Tongue (tissue), 2 donors: ENCODE results near the gene TFDP2. TPM values are rescaled to one million over a fixed set of nuclear protein-coding genes. Genes with fewer than 3 reads are reported as not detected.
"Not testable (repeated sequence)": the region's sequence is repeated elsewhere in the genome, so short reads cannot be mapped to it uniquely, and the experiment has no call there.

Experiments used
- DNase-seq: peaks from one replicate; pipeline ENCODE4 v3.0.0-alpha.2; 2015
- total RNA-seq: library from RNA; depleted of rRNA; stranded (reverse); fragments of >200 nt; gene quantifications from one replicate; pipeline ENCODE4 v1.2.3, GENCODE V29; 2014

Gene TFDP2
- total RNA-seq, 1 donor from 2014 or later: 256 TPM

DNA sequence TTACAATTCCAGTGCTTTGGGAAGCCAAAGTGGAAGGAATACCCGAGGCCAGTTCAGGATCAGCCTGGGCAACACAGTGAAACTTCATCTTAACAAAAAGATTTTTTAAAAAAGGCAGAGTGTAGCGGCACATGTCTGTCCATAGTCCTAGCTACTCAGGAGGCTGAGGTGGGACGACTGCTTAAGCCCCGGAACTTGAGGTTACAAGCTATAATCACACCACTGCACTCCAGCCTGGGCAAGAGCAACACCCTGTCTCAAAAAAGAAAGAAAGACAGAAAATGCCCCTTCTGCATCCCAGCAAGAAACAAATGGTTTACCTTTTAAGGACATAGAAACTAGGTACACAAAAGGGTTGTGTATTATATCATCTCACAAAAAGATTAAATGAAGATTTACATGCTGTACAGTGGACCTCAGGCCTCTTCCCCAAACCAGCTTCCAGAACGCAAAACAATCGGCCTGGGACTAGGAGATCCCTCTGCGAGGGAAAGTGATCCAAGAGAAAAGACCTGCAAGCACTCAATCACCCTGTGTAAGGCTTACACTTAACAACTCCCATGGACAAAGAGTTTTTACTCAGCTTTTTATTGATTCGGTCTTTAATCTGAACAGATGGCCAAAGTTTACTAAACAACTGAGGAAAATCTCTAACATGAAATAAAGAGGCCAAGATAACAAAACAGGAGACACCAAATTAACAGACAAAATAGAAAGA lies 21.2 kb downstream of the TFDP2 start:
- no peak for DNase-seq

DNA sequence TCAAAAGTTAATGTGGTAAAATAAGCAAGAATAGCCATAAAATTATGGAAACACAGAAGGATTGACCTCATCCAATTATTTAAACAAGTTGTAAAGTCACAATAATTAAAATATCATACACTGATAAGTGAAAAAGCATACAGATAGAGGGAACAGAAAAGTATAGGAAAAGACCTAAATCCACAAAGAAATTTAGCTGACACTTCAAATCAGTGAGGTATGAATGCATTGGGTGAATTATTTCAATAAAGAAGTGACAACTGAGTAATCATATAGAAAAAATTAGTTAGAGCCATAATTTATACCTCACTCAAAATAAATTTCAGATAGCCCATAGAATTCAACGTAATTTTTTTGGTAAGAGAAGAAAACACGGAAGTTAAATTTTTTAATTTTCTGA lies 25.1 kb downstream of the TFDP2 start:
- DNase-seq: no peak

DNA sequence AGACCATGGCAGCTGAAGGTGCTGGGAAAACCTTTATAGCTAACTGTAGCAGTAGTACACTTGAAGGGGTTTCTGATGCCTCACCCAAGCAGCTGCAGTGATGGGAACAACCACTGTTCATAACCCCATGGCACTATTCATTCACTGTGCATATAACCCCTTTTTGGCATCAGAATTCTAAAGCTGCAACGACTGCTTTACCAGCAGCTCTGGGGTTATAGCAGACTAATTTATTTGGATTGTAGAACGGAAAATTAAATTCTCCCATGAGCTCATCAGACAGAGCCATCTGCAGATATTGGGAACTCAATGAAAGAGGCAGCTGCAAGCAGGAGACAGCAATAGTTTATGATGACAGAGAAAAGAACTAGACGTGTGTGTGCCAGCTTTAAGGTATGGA lies 28.6 kb downstream of the TFDP2 start:
- DNase-seq: peak; percentile 92

DNA sequence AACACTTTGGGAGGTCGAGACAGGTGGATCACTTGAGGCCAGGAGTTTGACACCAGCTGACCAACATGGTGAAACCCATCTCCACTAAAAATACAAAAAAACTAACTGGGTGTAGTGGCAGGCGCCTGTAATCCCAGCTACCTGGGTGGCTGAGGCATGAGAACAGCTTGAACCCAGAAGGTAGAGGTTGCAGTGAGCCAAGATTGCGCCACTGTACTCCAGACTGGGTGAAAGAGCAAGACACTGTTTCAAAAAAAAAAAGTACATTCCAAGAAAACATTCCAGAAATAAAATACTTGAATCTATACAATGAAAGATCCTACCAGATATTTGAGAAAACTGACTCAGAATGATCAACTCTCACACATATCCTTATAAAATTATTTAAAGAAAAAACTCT lies 30.4 kb downstream of the TFDP2 start:
- no peak for DNase-seq

DNA sequence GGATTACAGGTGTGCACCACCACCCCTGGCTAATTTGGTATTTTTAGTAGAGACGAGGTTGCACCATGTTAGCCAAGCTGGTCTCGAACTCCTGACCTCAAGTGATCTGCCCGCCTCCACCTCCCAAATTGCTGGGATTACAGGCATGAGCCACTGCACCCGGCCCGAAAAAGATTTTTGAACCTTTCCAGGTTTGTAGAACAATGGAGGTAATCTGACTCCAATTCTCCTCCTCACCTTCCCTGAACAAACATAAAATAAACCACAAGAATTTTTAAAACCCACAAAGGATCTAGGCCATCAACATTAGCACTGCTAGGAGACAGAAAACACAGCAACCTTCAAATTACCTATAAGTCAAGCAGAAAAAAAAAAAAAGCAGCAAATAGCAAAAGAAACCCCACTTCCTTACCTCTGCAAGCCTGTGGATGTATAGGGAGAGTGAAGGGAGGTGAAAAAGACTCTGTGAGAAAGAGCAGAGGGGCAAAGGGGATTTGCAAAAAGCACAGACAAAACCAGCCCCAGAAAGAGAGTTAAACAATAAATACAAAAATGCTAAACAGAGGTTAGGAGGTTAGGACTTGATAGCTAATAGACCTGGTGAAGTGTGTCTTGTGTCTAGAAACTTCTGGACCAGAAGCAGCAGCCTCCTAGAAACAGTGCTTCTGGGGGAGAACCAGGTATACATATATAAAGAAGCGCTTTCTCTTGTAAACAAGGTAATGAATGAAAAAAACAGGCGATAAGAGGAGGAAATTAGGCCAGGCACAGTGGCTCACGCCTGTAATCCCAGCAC lies 32.1 kb downstream of the TFDP2 start:
- DNase-seq: no peak

DNA sequence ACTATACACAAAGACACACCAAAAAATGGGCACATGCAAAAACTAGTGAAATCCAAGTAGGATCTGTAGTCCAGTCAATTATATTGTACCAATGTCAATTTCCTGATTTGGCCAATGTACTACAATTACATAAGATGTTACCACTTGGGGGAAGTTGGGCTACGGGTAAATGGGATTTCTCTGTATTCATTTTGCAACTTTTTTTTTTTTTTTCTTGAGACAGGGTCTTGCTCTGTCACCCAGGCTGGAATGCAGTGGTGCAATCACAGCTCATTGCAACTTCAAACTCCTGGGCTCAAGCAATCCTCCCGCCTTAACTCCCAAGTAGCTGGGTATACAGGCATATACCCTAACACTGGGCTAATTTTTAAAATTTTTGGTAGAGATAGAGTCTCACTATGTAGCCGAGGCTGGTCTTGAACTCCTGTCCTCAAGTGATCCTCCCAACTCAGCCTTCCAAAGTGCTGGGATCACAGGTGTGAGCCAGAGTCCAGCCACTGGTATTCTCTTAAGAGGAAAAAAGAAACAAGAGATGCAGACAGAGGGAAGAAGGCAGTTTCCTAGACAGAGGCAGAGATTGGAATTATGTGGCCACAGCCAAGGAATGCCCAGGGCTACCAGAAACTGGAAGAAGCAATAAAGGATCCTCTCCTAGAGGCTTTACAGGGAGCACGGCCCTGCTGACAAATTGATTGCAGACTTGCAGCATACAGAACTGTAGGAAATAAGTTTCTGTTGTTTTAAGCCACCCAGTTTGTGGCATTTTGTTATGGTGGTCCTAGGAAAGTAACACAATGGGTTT lies 33.3 kb downstream of the TFDP2 start:
- DNase-seq: no peak

DNA sequence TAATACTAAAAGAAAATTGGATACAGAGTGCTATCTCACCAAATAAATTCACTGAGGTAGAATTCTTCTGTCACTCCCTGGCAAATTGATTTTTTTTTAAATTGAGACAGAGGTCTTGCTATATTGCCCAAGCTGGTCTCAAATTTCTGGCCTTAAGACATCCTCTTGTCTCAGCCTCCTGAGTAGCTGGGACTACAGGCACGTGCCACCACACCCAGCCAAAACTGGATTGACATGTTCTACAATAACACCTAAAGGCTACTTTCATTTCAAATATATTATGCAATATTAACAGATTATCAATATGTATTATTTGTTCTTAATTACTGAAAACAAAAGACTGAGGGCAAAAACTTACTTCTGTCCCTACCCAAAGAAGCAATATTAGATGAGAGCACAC lies 36.7 kb downstream of the TFDP2 start:
- no peak for DNase-seq

DNA sequence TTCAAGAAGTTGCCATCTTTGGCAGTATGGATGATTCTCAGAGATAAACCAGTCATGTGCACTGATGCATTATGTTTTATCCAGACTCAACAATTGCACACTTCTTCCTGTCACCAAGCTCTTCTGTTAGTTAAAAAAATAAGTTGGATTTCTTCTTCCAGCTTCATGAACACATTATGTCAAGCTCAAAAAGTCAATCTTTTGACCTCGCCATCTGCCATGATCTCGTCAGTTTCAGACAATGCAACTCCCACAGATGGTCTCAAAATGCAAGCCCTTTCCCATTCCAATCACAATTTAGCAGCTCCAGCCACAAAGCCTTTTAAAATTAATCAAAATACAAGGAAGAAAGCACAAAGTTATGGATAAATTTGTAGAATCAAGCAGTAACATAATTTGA lies 42.8 kb downstream of the TFDP2 start:
- no peak for DNase-seq

DNA sequence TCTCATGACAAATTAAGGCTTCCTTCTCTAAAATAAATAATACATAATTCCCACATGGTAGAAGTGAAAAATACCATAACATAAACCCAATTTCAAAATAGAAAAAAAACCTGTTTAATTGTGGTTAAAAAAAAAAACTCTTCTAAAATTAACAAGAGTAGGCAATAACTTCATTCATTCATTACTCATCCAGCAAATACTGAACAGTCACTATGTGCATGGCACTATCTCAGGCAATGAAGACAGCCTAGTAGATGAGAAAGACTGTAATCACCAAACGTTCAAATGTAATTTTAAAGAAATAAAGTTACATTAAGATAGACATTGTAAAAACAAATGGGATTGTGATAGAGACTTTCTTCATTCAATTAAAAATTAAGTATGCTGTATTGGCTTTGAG lies 43.4 kb downstream of the TFDP2 start:
- DNase-seq: no peak

DNA sequence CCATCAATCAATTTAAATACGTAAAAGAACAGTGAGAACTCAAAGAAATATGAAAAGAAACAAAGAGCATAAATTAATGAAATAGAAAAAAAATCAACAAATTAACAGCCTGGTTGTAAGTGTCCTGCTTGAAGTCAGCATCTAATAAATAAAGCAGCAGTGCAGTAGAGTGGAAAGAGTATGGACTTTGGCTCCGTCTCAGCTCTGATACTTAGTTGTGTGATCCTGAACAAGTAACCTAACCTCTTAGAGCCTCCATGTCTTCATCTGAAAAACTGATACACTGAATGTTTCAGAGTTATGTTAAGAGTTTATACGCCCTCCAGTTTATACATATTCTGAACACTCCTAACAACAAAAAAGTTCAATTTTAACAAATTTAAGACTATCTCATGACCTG lies 44.6 kb downstream of the TFDP2 start:
- no peak for DNase-seq

DNA sequence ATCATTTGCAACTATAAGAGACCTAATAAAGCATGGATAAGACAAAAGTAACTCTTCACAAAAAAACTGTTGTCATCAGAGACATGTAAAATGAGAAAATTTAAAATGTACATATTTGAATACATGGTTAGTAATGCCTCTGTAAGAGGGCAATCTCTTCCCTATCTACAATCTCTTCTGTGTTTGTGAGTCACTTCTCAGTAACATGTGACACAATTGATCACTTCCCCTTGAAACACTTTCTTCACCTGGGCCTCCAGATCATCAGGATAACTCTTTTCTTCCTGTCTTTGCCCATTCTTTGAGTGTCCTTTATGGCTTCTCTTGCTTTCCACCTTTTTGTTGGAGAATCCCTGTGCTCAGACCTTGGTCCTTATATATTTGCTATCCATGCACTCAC lies 50.4 kb downstream of the TFDP2 start:
- no peak for DNase-seq

DNA sequence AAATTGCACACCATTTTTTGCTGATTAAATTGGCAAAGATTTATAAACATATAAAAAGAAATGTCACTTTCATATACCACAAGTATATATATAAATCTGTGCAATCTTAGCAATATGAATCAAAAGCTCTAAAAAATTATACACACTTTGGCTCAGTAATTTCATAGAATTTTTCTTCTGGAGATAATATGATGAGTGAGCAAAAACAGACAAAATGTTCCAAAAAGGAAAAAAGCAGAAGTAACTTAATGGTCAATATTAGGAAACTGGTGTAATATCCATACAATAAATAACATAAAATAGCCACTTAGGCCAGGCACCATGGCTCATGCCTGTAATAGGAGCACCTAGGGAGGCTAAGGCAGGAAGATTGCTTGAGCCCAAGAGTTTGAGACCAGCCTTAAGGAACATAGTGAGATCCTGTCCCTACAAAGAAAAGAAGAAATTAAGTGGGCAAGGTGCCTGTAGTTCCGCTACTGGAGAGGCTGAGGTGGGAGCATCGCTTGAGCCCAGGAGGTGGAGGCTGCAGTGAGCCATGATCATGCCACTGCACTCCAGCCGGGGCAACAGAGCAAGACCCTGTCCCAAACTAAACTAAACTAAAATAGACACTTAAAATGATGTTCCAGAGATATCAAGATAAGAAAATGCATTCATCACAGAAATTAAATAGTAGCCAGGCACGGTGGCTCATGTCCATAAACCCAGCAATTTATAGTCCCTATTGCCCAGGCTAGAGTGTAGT lies 52.1 kb downstream of the TFDP2 start:
- DNase-seq: no peak

DNA sequence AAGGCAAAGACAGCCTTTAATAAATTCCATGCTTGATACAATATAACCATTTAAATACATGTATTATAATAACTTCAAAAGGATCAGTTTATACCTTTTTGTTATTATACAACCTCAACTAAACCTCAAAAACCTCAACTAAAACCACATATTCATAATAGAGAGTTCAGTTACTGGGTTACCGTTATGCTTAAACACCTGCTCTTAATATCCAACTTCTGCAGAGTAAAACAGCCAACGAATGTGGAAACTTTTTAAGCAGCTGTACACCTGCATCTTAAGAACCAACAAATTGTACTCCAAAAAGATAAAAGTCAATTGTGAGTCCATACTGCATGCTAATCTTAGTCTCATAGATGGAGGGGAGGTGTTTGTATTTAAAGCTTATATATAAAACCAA lies 53.5 kb downstream of the TFDP2 start:
- no peak for DNase-seq

DNA sequence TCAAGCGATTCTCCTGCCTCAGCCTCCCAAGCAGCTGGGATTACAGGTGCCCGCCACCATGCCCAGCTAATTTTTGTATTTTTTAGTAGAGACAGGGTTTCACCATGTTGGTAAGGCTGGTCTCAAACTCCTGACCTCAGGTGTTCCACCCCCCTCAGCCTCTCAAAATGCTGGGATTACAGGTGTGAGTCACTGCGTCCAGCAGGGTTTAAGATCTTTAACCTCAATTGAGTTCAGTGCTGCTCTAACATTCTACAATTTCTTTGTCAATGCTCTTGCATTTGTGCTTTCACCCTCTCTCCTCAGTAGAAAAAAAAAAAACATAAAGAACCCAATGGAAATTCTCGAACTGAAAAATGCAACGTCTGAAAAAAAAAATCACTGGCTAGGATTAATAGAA lies 60.4 kb downstream of the TFDP2 start:
- not testable (repeated sequence) for DNase-seq

DNA sequence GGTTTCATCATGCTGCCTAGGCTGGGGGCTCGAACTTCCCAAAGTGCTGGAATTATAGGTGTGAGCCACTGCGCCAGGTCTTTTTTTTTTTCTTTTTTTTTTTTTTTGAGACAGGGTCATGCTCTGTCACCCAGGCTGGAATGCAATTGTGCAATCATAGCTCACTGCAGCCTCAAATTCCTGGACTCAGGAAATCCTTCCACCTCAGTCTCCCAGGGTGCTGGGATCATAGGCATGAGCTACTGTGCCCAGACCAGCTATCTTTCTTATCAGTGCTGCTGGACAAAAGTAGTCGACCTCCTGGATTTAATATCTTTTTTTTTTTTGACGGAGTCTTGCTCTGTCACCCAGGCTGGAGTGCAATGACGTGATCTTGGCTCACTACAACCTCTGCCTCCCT lies 60.8 kb downstream of the TFDP2 start:
- no peak for DNase-seq

DNA sequence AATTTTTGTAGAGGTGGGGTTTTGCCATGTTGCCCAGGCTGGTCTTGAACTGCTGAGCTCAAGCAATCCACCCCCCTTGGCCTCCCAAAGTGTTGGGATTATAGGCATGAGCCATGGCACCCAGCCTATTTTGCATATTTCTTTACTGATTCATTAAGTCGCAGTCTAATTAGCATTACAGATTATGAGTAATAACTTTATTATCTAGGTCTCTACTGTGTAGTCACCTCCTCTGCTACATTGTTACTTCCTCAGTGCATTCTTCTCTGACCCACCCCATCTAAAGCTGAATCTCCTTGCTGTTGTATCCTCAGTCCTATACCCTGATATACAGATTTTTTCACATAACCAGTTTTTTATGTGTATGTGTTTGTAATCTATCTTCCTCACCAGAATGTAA lies 61.7 kb downstream of the TFDP2 start:
- no peak for DNase-seq

DNA sequence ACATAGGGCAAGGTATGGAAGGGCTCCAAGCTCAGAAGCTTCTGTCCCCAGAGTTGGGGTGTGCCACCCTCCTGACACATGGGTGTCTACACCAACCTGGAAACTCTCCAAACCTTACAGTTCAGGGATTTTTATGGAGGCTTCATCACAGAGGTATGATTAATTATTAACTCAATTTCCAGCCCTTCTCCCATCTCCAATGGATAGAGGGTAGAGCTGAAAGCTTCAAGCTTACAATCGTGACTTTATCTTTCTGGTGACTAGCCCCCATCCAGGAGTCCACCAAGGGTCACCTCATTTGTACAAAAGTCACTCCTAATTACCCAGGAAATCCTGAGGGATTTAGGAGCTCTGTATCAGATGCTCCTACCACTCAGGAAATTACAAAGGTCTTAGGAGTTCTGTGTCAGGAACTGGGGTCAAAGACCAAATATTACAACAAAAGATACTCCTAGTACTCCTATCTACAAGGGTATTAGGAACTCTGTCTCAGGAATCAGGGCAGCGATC lies 62.7 kb downstream of the TFDP2 start:
- no peak for DNase-seq

DNA sequence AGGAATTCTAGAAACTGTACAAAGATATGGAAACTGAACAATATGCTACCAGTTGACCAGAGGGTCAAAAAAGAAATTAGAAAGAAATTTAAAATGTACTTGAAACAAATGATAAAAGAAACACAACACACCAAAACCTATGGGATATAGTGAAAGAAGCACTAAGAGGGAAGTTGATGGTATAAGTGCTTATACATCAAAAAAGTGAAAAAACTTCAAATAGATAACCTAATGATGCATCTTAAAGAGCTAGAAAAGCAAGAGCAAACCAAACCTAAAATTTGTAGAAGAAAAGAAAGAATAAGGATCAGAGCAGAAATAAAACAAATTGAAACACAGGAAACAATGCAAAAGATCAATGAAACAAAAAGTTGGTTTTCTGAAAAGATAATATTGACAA lies 68.2 kb downstream of the TFDP2 start:
- no peak for DNase-seq

DNA sequence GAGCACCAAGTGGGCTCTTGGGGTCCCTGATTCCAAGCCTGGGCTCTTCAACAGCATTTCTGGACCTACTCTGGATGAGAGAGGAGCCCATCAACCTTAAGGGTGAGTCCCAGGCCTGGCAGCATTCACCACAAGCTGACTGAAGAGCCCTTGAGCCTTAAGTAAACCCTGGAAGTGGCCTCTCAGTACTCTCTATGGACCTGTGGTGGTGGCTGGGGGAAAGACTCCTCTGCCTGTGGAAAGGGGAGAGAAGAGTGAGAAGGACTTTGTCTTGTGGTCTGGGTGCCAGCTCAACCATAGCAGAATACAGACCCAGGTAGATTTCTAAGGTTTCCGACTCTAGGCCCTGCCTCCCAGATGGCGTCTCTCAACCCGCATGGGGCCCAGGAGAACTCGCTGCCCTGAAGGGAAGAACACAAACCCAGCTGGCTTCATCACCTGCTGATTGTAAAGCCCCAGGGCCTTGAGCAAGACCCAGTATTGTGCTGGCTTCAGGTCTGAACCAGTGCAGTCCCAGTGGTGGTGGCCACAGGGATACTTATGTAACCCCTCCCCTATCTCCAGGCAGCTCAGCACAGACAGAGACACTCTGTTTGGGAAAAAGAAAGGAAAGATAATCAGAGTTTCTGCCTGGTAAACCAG lies 71.4 kb downstream of the TFDP2 start:
- no peak for DNase-seq

DNA sequence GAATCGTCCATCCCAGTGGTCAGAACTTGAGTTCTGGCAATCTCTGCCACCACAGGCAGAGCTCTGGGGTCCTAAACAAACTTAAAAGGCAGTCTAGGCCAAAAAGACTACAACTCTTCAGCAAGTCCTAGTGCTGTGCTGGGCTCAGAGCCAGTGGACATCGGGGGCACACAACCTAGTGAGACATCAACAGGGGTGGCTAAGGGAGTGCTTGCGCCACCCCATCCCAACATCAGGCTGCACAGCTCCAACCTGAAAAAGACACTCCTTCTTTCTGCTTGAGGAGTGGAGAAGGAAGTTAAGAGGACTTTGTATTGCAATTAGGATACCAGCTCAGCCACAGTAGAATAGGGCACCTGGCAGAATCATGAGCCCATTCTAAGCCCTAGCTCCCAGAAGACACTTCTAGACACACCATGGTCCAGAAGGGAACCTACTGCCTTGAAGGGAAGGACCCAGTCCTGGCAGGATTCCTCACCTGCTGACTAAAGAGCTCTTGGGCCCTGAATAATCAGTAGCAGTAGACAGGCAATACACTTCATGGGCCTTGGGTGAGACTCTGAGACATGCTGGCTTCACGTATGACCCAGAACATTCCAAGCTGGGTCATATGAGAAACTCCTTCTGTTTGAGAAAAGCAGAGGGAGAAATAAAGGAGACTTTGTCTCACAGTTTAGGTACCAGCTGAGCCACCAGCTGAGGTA lies 72.0 kb downstream of the TFDP2 start:
- DNase-seq: no peak

DNA sequence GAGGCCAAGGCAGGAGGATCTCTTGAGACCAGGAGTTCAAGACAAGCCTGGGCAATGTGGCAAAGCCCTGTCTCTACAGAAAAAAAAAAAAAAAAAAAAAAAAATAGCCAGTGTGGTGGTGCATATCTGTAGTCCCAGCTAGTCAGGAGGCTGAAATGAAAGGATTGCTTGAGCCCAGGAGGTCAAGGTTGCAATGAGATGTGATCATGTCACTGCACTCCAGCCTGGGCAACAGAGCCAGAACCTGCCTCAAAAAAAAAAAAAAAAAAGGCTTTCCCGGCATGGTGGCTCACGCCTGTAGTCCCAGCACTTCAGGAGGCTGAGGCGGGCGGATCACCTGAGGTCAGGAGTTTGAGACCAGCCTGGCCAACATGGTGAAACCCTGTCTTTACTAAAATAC lies 73.7 kb downstream of the TFDP2 start:
- DNase-seq: not testable (repeated sequence)
